AG09309 (cell line): ENCODE data around the gene ATP9A.
"Not testable (repeated sequence)": the region's sequence is repeated elsewhere in the genome, so short reads cannot be mapped to it uniquely, and the experiment has no call there.

Experiments
- DNase-seq: peaks from one replicate; pipeline ENCODE4 v3.0.0-alpha.2; 2010; ENCODE audit warnings: low read depth
- H3K4me3 ChIP-seq: 2 replicates; pipeline ENCODE4 v1.5.1; 2011; ENCODE audit warnings: mild to moderate bottlenecking, low read depth, low read length, moderate library complexity; ENCODE audit not compliant: control insufficient read depth
- TF ChIP-seq, protein P1 (sequence below): IDR thresholded peaks from 2 replicates; pipeline ENCODE4 v1.5.1; 2011; ENCODE audit warnings: mild to moderate bottlenecking, low read depth, low read length, inconsistent platforms; ENCODE audit not compliant: insufficient read depth, control insufficient read depth; ENCODE audit errors: missing control alignments

Gene ATP9A, protein sequence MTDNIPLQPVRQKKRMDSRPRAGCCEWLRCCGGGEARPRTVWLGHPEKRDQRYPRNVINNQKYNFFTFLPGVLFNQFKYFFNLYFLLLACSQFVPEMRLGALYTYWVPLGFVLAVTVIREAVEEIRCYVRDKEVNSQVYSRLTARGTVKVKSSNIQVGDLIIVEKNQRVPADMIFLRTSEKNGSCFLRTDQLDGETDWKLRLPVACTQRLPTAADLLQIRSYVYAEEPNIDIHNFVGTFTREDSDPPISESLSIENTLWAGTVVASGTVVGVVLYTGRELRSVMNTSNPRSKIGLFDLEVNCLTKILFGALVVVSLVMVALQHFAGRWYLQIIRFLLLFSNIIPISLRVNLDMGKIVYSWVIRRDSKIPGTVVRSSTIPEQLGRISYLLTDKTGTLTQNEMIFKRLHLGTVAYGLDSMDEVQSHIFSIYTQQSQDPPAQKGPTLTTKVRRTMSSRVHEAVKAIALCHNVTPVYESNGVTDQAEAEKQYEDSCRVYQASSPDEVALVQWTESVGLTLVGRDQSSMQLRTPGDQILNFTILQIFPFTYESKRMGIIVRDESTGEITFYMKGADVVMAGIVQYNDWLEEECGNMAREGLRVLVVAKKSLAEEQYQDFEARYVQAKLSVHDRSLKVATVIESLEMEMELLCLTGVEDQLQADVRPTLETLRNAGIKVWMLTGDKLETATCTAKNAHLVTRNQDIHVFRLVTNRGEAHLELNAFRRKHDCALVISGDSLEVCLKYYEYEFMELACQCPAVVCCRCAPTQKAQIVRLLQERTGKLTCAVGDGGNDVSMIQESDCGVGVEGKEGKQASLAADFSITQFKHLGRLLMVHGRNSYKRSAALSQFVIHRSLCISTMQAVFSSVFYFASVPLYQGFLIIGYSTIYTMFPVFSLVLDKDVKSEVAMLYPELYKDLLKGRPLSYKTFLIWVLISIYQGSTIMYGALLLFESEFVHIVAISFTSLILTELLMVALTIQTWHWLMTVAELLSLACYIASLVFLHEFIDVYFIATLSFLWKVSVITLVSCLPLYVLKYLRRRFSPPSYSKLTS

DNA sequence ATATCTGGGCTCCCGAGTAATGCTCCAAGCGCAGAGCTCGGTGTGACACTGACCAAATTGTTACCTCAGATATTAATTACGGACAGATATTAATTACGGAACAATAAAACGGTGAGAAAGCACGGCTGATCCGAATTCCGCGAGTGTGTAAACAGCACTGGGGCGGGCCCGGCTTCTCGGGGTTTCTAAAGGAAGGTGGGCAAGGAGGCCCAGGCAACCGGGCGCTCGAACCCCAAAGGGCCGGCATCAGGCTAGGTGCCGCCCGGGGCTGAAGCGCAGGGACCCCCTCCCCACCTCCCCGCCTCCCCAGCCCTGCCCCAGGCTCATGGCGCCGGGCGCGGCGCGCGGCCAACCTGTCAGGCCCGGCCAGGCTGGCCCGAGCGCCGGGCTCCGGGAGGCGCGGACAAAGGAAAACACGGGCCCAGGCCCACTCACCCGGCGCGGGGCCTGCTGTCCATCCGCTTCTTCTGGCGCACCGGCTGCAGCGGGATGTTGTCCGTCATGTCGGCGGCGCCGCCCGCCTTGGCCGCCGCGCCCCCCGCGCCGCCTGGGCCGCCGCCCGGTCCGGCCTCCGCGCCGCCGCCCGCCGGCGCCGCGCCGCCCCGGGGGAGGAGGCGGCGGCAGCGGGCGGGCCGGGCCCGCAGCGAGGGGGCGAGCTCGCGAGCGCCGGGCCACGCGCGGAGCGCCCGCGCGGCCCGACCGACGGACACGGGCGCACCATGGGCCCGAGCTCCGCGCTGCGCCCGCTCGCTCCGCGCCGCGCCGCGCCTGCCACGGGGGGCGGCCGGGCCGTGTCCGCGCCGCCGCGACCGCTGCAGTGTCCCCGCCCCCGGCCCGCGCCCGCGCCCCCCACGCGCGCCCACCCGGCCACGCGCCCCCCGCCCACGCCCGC is at the start of gene ATP9A:
Gene ATP9A (minus strand): TSS at position 524 of the 892 bp plus-strand sequence. CDS start 21 bp downstream, at position 503.
- TF ChIP-seq, protein P1, sequence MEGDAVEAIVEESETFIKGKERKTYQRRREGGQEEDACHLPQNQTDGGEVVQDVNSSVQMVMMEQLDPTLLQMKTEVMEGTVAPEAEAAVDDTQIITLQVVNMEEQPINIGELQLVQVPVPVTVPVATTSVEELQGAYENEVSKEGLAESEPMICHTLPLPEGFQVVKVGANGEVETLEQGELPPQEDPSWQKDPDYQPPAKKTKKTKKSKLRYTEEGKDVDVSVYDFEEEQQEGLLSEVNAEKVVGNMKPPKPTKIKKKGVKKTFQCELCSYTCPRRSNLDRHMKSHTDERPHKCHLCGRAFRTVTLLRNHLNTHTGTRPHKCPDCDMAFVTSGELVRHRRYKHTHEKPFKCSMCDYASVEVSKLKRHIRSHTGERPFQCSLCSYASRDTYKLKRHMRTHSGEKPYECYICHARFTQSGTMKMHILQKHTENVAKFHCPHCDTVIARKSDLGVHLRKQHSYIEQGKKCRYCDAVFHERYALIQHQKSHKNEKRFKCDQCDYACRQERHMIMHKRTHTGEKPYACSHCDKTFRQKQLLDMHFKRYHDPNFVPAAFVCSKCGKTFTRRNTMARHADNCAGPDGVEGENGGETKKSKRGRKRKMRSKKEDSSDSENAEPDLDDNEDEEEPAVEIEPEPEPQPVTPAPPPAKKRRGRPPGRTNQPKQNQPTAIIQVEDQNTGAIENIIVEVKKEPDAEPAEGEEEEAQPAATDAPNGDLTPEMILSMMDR, result no peak
- DNase-seq, result no peak

DNA sequence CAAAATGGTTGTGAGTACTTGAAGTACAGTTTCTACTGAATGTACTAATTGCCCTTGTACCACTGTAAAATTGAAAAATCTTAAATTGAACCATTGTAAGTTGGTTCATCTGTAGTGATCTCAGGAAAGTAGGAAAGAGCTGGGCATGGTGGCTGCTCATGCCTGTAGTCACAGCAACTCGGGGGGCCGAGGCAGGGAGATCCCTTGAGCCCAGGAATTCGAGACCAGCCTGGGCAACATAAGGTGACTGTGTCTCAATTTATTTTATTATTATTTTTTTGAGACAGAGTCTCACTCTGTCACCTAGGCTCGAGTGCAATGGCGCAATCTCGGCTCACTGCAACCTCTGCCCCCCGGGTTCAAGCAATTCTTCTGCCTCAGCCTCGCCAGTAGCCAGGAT is 48.7 kb upstream of the ATP9A start:
- not testable (repeated sequence) for H3K4me3 ChIP-seq, DNase-seq

More for the DNA sequence above, at the start of gene ATP9A:
- H3K4me3 ChIP-seq, result peak within 1 kb of the TSS; percentile 78

DNA sequence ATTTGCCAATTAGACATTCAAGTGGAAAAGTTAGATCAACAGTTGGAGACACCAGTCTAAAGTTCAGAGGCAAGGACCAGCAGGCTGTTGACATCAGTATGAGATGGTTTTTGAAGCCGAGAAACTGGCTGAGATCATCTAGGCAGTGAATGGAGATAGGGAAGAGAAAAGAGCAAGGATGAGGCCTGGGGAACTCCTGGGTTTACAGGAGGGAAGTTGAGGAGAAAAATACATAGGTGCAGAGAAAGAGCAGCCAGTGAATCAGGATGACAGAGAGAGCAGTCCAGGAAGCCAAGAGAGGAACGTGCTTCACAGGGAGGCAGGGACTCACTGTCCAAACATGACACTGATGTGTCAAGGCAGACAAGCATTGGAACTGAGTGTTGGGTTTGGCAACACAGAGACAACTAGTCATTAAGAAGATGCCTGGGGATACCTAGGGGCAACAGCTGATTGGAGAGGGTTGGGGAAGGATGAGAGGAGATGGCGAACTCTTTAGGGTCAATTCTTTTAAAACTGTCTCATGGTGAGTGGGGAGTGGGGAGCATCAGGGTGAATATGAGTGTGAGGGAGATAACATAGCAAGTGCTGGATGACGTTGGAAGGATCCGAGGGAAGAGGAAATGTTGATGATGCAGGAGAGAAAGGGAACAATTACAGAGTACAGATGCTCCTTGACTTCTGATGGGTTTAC is 47.3 kb upstream of the ATP9A start:
- TF ChIP-seq, protein P1, result no peak
- H3K4me3 ChIP-seq, result no peak overlapping the region
- DNase-seq, result no peak

DNA sequence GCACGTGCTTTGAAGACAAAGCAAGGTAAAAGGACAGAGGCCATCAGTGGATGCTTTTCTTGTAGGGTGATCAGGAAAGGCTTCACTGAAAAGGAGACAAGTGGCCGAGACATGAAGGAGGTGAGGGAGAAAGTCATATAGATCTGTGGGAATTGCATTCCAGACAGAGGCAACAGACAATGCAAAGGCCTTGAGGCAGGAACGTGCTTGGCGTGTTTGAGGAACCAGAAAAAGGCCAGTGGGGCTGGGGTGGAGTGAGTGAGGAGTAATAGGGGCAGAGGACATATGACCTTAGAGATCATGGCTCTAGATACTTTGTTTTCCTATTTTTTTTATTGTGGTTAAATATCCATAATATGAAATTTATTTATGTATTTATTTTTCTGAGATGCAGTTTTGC is 44.7 kb upstream of the ATP9A start:
- TF ChIP-seq, protein P1, result no peak
- no peak for DNase-seq
- no peak overlapping the region for H3K4me3 ChIP-seq

DNA sequence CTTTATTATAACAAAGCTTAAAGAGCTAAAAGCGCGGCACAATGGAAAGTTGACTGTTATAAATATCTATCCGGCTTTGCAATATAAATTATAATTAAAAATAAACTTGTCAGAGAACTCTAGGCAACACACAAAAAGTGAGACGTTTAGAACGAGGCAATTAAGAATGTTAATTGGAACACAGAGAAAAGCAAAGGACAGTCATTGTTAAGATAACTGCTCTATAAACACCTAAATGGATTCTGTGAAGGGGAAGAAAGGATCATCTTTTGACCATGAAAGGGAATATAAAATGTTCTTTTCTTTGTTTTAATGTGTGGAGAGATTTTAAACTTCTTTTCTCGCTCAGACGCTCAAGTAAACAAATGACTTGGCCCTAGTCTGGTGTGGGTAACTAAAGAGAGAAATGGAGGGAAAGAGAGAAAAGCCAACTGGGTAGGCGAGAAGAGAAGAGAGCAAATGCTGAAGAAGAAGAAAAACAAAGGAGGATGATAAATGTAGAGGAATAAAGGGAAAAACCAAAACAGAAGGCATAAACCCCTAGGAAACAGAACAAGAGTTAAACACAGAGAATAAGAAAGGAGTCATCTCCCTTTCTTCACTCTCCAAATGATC is 43.4 kb upstream of the ATP9A start:
- no peak overlapping the region for H3K4me3 ChIP-seq
- no peak for DNase-seq
- TF ChIP-seq, protein P1, result no peak

DNA sequence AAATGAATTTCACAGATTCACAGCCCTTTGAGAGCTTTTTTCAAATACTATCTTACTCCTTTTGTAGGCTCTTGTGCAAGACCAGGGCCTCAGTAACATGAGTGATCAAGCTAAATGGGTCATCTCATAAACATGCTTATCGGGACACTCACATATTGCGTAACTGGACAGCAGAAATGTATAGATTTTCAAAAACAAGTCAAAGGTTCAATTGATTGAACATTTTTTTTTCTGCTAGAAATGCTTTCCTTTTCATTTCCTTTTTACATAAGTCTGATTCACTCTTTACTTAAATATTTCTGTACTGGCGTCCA is 42.8 kb upstream of the ATP9A start:
- H3K4me3 ChIP-seq, result no peak overlapping the region
- no peak for DNase-seq

More for the DNA sequence above, 42.8 kb upstream of the ATP9A start:
- TF ChIP-seq, protein P1, result no peak
